H9 (cell line): ENCODE data around the gene LHFPL6. TPM values are rescaled to one million over a fixed set of nuclear protein-coding genes. Genes with fewer than 3 reads are reported as not detected.

Experiments used
- DNase-seq: peaks from one replicate; pipeline ENCODE4 v3.0.0-alpha.2; 2017
- H2AFZ ChIP-seq: one replicate; pipeline ENCODE4 v1.6.1; 2013; ENCODE audit warnings: mild to moderate bottlenecking, low read length, control low read depth, moderate library complexity
- H2AK5ac ChIP-seq: 2 replicates; pipeline ENCODE4 v1.6.1; 2013; ENCODE audit warnings: low read length, control low read depth, mixed read lengths; ENCODE audit not compliant: insufficient read length
- H2BK120ac ChIP-seq: one replicate; pipeline ENCODE4 v1.6.1; 2013; ENCODE audit warnings: low read depth, mild to moderate bottlenecking, low read length, control low read depth, inconsistent platforms; ENCODE audit not compliant: poor library complexity, severe bottlenecking
- H2BK12ac ChIP-seq: 2 replicates; pipeline ENCODE4 v1.6.1; 2013; ENCODE audit warnings: low read length, control low read depth, mixed read lengths, low read depth; ENCODE audit not compliant: insufficient read length
- H2BK15ac ChIP-seq: 2 replicates; pipeline ENCODE4 v1.6.1; 2013; ENCODE audit warnings: low read depth, low read length, control low read depth
- H2BK20ac ChIP-seq: one replicate; pipeline ENCODE4 v1.6.1; 2013; ENCODE audit warnings: low read depth, mild to moderate bottlenecking, low read length, control low read depth, inconsistent platforms; ENCODE audit not compliant: poor library complexity, severe bottlenecking
- H2BK5ac ChIP-seq: 2 replicates; pipeline ENCODE4 v1.6.1; 2013; ENCODE audit warnings: low read length, control low read depth, mixed read lengths; ENCODE audit not compliant: insufficient read length
- H3K14ac ChIP-seq: 2 replicates; pipeline ENCODE4 v1.6.1; 2013; ENCODE audit warnings: low read length, control low read depth; ENCODE audit not compliant: insufficient read depth
- H3K18ac ChIP-seq: 2 replicates; pipeline ENCODE4 v1.6.1; 2013; ENCODE audit warnings: low read depth, mild to moderate bottlenecking, mixed read lengths, low read length, control low read depth; ENCODE audit not compliant: insufficient read length
- H3K23ac ChIP-seq: 2 replicates; pipeline ENCODE4 v1.6.1; 2013; ENCODE audit warnings: low read length, control low read depth, mixed read lengths, low read depth; ENCODE audit not compliant: insufficient read length
- H3K23me2 ChIP-seq: 2 replicates; pipeline ENCODE4 v1.6.1; 2013; ENCODE audit warnings: low read depth, mild to moderate bottlenecking, mixed read lengths, low read length, control low read depth; ENCODE audit not compliant: insufficient read length, poor library complexity, severe bottlenecking
- H3K27ac ChIP-seq: 2 replicates; pipeline ENCODE4 v1.5.1; 2013; ENCODE audit warnings: low read length, control low read depth, mixed read lengths, low read depth; ENCODE audit not compliant: insufficient read length
- H3K27me3 ChIP-seq: 2 replicates; pipeline ENCODE4 v1.6.1; 2013; ENCODE audit warnings: low read length, control low read depth, inconsistent platforms; ENCODE audit not compliant: insufficient read depth
- H3K4ac ChIP-seq: 2 replicates; pipeline ENCODE4 v1.6.1; 2013; ENCODE audit warnings: low read depth, mild to moderate bottlenecking, control low read depth, inconsistent platforms, low read length, moderate library complexity
- H3K4me1 ChIP-seq: 2 replicates; pipeline ENCODE4 v1.6.1; 2013; ENCODE audit warnings: low read length, control low read depth, inconsistent platforms; ENCODE audit not compliant: insufficient read depth
- H3K4me2 ChIP-seq: 2 replicates; pipeline ENCODE4 v1.6.1; 2013; ENCODE audit warnings: low read length, control low read depth, mixed read lengths; ENCODE audit not compliant: insufficient read length, insufficient read depth
- H3K56ac ChIP-seq: 2 replicates; pipeline ENCODE4 v1.6.1; 2013; ENCODE audit warnings: low read depth, mild to moderate bottlenecking, mixed read lengths, low read length, control low read depth; ENCODE audit not compliant: insufficient read length
- H3K79me1 ChIP-seq: 2 replicates; pipeline ENCODE4 v1.6.1; 2013; ENCODE audit warnings: low read depth, mild to moderate bottlenecking, moderate library complexity, low read length, control low read depth, inconsistent platforms; ENCODE audit not compliant: insufficient read depth, poor library complexity, severe bottlenecking
- H3K79me2 ChIP-seq: 2 replicates; pipeline ENCODE4 v1.6.1; 2013; ENCODE audit warnings: low read length, control low read depth, inconsistent platforms; ENCODE audit not compliant: insufficient read depth
- H3K9ac ChIP-seq: 2 replicates; pipeline ENCODE4 v1.6.1; 2013; ENCODE audit warnings: low read length, control low read depth, mixed read lengths; ENCODE audit not compliant: insufficient read length; ENCODE audit errors: extremely low read depth
- H3K9me3 ChIP-seq: one replicate; pipeline ENCODE4 v1.6.1; 2013; ENCODE audit warnings: low read depth, low read length, inconsistent platforms; ENCODE audit not compliant: control insufficient read depth
- H3T11ph ChIP-seq: one replicate; pipeline ENCODE4 v1.6.1; 2013; ENCODE audit warnings: mild to moderate bottlenecking, low read length, control low read depth, inconsistent platforms
- H4K20me1 ChIP-seq: one replicate; pipeline ENCODE4 v1.6.1; 2013; ENCODE audit not compliant: control insufficient read depth, insufficient read length, insufficient read depth
- H4K5ac ChIP-seq: 2 replicates; pipeline ENCODE4 v1.6.1; 2013; ENCODE audit warnings: low read depth, mild to moderate bottlenecking, mixed read lengths, low read length, control low read depth; ENCODE audit not compliant: insufficient read length
- H4K8ac ChIP-seq: replicated peaks from 2 replicates; pipeline ENCODE4 v1.6.1; 2013; ENCODE audit warnings: low read length, control low read depth, mixed read lengths, low read depth; ENCODE audit not compliant: insufficient read length
- H4K91ac ChIP-seq: 2 replicates; pipeline ENCODE4 v1.6.1; 2013; ENCODE audit warnings: low read depth, mild to moderate bottlenecking, moderate library complexity, mixed read lengths, low read length, control low read depth; ENCODE audit not compliant: insufficient read length
- H3K27ac Mint-ChIP-seq, 3 experiments: 2 replicates in 2 of 3; 3 replicates in 1 of 3; pipeline ENCODE4 v1.8.0; 2020 to 2021; ENCODE audit warnings: mixed read lengths in 3 of 3, mild to moderate bottlenecking in 1 of 3, moderate library complexity in 1 of 3
- H3K27me3 Mint-ChIP-seq: 2 replicates; pipeline ENCODE4 v1.8.0; 2021; ENCODE audit warnings: low read depth, mild to moderate bottlenecking, moderate library complexity, mixed read lengths
- H3K36me3 Mint-ChIP-seq, 3 experiments: 2 replicates in 2 of 3; 3 replicates in 1 of 3; pipeline ENCODE4 v1.8.0; 2020 to 2021; ENCODE audit warnings: low read depth in 3 of 3, mixed read lengths in 3 of 3; ENCODE audit not compliant: insufficient read depth in 1 of 3
- H3K4me1 Mint-ChIP-seq, 2 experiments: 2 replicates each; pipeline ENCODE4 v1.8.0; 2020; ENCODE audit warnings: mixed read lengths in 2 of 2
- H3K4me3 Mint-ChIP-seq, 2 experiments: 2 replicates in 1 of 2; 3 replicates in 1 of 2; pipeline ENCODE4 v1.8.0; 2020 to 2021; ENCODE audit warnings: mild to moderate bottlenecking in 2 of 2, mixed read lengths in 2 of 2, moderate library complexity in 1 of 2
- H3K9me3 Mint-ChIP-seq, 2 experiments: 2 replicates in 1 of 2; 3 replicates in 1 of 2; pipeline ENCODE4 v1.8.0; 2020; ENCODE audit warnings: mild to moderate bottlenecking in 2 of 2, mixed read lengths in 2 of 2, moderate library complexity in 1 of 2
- CTCF ChIP-seq: fragments of 200-600 bp; sonication (generic); conservative IDR thresholded peaks from 3 replicates; pipeline ENCODE4 v1.8.0; 2021; ENCODE audit warnings: antibody characterized with exemption, mild to moderate bottlenecking
- WGBS: extraction: QIAGEN DNeasy Blood & Tissue Kit; methylation state at CpG from one replicate; pipeline ENCODE4 v1.1.7; 2013; ENCODE audit warnings: missing lambda C conversion rate, low lambda C conversion rate, mixed read lengths; ENCODE audit not compliant: insufficient read length; ENCODE audit errors: extremely low coverage; 5-methylcytosine and 5-hydroxymethylcytosine counted together
- long read RNA-seq: library from polyadenylated mRNA; unstranded; transcript quantifications from one replicate; pipeline ENCODE4 v2.0.0, GENCODE V29; 2020
- total RNA-seq: library from RNA; stranded (reverse); gene quantifications from 2 replicates; pipeline ENCODE4 v1.2.1, GENCODE V29; 2021

Gene LHFPL6
- total RNA-seq = 3.5 and 3.9 TPM in 2 replicates
- long read RNA-seq, partial matches to known transcripts = 1 of 3 reads
- long read RNA-seq, other reads (novel, unspliced or antisense) = 2 of 3 reads

- no CpG with 5 or more reads among the region's 73 CpGs for WGBS
- Mint-ChIP-seq H3K27ac (no peak within 1 kb of the TSS), H3K4me1 (peaks cover 18 to 22% of the 10 kb centered on the region in 2 experiments), H3K4me3 (peak within 1 kb of the TSS; percentile 74 to 94), H3K9me3 (no peaks in the 10 kb centered on the region; a peak in 1 of 5 replicates), H3K27me3 (peaks cover 67% of the 10 kb centered on the region), H3K36me3 (no peaks in the 10 kb centered on the region)
- peak within 1 kb of the TSS; percentile 81 for H2AFZ ChIP-seq
- H3K79me1 ChIP-seq = no peaks in the 10 kb centered on the region
- no peak within 1 kb of the TSS for H3K56ac ChIP-seq
- H2BK5ac ChIP-seq = no peak within 1 kb of the TSS
- H4K8ac ChIP-seq = no peak within 1 kb of the TSS
- peaks cover 9% of the 10 kb centered on the region for H3K23me2 ChIP-seq
- no peak within 1 kb of the TSS for H2BK20ac ChIP-seq
- H3K27me3 ChIP-seq = peaks cover 3% of the 10 kb centered on the region; the same call in 1 of the 2 replicates
- no peak within 1 kb of the TSS for H2AK5ac ChIP-seq
- H3K4me1 ChIP-seq = peaks cover 2% of the 10 kb centered on the region; the same call in 1 of the 2 replicates
- peak within 1 kb of the TSS; percentile 98 for H3K4me2 ChIP-seq
- no peak within 1 kb of the TSS for H2BK120ac ChIP-seq
- TF ChIP-seq CTCF = peak; percentile 65
- DNase-seq = peak; percentile 72
- H3K9ac ChIP-seq = peak within 1 kb of the TSS; percentile 38
- no peaks in the 10 kb centered on the region for H4K20me1 ChIP-seq
- no peak within 1 kb of the TSS for H4K5ac ChIP-seq
- H4K91ac ChIP-seq = no peak within 1 kb of the TSS
- no peak within 1 kb of the TSS for H3K23ac ChIP-seq
- H3K27ac ChIP-seq = no peak within 1 kb of the TSS
- H3K79me2 ChIP-seq = no peaks in the 10 kb centered on the region
- no peak within 1 kb of the TSS for H2BK12ac ChIP-seq
- no peak within 1 kb of the TSS for H3T11ph ChIP-seq
- H3K18ac ChIP-seq = no peak within 1 kb of the TSS
- no peaks in the 10 kb centered on the region for H3K9me3 ChIP-seq
- no peak within 1 kb of the TSS; the same call in 1 of the 2 replicates for H2BK15ac ChIP-seq
- no peak within 1 kb of the TSS for H3K14ac ChIP-seq
- no peak within 1 kb of the TSS for H3K4ac ChIP-seq
These were observed at the start of gene LHFPL6 for GRCh38 chr13:39602614-39603366. LHFPL6 (minus strand) TSS chr13:39603193.
